Measurements from ENCODE around the gene MAGI1. TPM values are rescaled to one million over a fixed set of nuclear protein-coding genes. Genes with fewer than 3 reads are reported as not detected.

The MAGI1 gene
- total and polyA plus RNA-seq, 4 donors: 9.9 to 88.1 (median 24.6) TPM

DNA sequence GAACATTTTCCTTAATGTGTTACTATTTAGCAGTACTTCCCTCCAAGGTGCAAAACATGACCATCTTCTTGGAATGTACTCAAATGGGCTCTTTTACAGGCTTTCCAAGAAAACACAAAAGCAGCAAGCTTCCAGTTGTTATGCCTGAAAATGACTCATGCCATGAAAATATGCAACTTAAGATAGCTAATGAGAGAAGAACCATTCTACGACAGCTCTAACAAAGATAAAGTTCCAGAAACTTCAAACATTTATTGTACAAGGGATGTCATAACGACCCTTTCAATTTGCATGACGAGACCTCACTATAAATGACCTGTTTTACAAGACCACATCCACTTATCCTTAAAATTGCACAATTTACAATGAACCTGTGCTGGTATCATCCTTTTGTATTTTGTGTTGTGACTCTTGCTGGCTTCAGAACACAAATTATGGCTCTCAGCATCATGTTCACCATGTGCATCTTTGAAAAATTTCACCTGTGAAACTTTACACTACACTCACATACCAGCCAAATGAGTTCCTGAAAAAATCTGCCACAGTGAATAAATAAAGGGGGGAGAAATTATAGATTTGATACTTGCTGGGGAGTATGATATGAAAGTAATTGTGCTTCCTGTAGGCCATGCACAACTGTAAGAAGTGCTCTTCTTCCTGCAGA, 433.7 kb downstream of the MAGI1 start:
- no peak overlapping the region for H3K27ac ChIP-seq (ENCODE audit: low read depth in 1 of 2, low read length in 1 of 2)
- no peak for ATAC-seq (ENCODE audit: insufficient read depth, low FRiP score)
- 75 to 79% methylated on average over 3 of the region's 3 CpGs for WGBS, 2 donors

GRCh38 chr3:65603631-65604030, 435.1 kb downstream of the MAGI1 start:
- TF ChIP-seq CTCF (IDR thresholded peaks at IDR 0.05; ENCODE audit: control extremely low read depth, extremely low read depth): no peak
- WGBS, 2 donors: 91 to 92% methylated on average over 4 of the region's 4 CpGs
- no peak overlapping the region for H3K9ac ChIP-seq (ENCODE audit: insufficient read depth in 1 of 2, low read length in 2 of 2)
- H3K9me3 ChIP-seq (ENCODE audit: control insufficient read depth in 4 of 4, insufficient read depth in 3 of 4, low read length in 3 of 4): no peaks in the 10 kb centered on the region
- peaks cover 0 to 4% (median 0%) of the 10 kb centered on the region in 3 donors for H3K27me3 ChIP-seq (ENCODE audit: control insufficient read depth in 3 of 3, insufficient read depth in 3 of 3, low read length in 2 of 3)
- H3K4me1 ChIP-seq (ENCODE audit: control insufficient read depth in 5 of 5, insufficient read depth in 5 of 5, low read length in 5 of 5): peaks cover 0 to 12% (median 0%) of the 10 kb centered on the region in 5 donors
- DNase-seq: no peak
- no peak overlapping the region for H3K27ac ChIP-seq (ENCODE audit: low read depth in 1 of 2, low read length in 1 of 2)
- no peaks in the 10 kb centered on the region for H3K36me3 ChIP-seq (ENCODE audit: control insufficient read depth in 4 of 4, insufficient read depth in 4 of 4, low read length in 4 of 4)
- H3K4me3 ChIP-seq: no peak overlapping the region
- no peak for ATAC-seq (ENCODE audit: insufficient read depth, low FRiP score)

More for the DNA sequence above, 433.7 kb downstream of the MAGI1 start:
- H3K9ac ChIP-seq (ENCODE audit: insufficient read depth in 1 of 2, low read length in 2 of 2): no peak overlapping the region
- peaks cover 0 to 12% (median 0%) of the 10 kb centered on the region in 5 donors for H3K4me1 ChIP-seq (ENCODE audit: control insufficient read depth in 5 of 5, insufficient read depth in 5 of 5, low read length in 5 of 5)
- no peaks in the 10 kb centered on the region for H3K27me3 ChIP-seq (ENCODE audit: control insufficient read depth in 3 of 3, insufficient read depth in 3 of 3, low read length in 2 of 3)
- no peaks in the 10 kb centered on the region for H3K9me3 ChIP-seq (ENCODE audit: control insufficient read depth in 4 of 4, insufficient read depth in 3 of 4, low read length in 3 of 4)
- no peak for DNase-seq
- H3K4me3 ChIP-seq: no peak overlapping the region
- no peaks in the 10 kb centered on the region for H3K36me3 ChIP-seq (ENCODE audit: control insufficient read depth in 4 of 4, insufficient read depth in 4 of 4, low read length in 4 of 4)
- TF ChIP-seq CTCF (IDR thresholded peaks at IDR 0.05; ENCODE audit: control extremely low read depth, extremely low read depth): no peak

DNA sequence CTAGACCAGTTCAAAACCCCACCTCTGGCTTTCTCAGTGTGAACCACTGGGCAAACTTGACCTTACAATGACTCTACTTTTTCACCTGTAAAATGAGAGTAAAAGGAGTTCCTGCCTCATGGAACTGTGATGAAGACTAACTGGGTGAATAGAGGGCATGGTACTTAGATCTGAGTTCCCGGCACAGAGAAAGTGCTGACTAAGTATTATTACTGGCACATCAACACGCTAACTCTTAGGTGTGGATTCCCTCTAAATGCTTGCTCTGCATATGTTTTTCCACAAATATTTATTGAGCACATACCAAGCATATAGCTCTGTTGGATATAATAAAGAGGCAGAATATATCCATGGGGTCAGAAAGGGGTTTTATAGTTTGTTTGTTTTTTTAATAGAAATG, 437.8 kb downstream of the MAGI1 start:
- no peak overlapping the region for H3K9ac ChIP-seq (ENCODE audit: insufficient read depth in 1 of 2, low read length in 2 of 2)
- no peaks in the 10 kb centered on the region for H3K36me3 ChIP-seq (ENCODE audit: control insufficient read depth in 4 of 4, insufficient read depth in 4 of 4, low read length in 4 of 4)
- peaks cover 0 to 8% (median 2%) of the 10 kb centered on the region in 3 donors for H3K27me3 ChIP-seq (ENCODE audit: control insufficient read depth in 3 of 3, insufficient read depth in 3 of 3, low read length in 2 of 3)
- H3K4me1 ChIP-seq (ENCODE audit: control insufficient read depth in 5 of 5, insufficient read depth in 5 of 5, low read length in 5 of 5): peaks cover 5 to 29% (median 9%) of the 10 kb centered on the region in 5 donors
- DNase-seq: no peak
- TF ChIP-seq CTCF (IDR thresholded peaks at IDR 0.05; ENCODE audit: control extremely low read depth, extremely low read depth): no peak
- no peaks in the 10 kb centered on the region for H3K9me3 ChIP-seq (ENCODE audit: control insufficient read depth in 4 of 4, insufficient read depth in 3 of 4, low read length in 3 of 4)
- no peak overlapping the region for H3K4me3 ChIP-seq
- ATAC-seq (ENCODE audit: insufficient read depth, low FRiP score): no peak
- 94% methylated on average over 2 of the region's 2 CpGs for WGBS, 2 donors
- no peak overlapping the region for H3K27ac ChIP-seq (ENCODE audit: low read depth in 1 of 2, low read length in 1 of 2)

All from lung (tissue), 12 donors.